VCaP (cell line): ENCODE data around the gene SLC18A3.

Source experiments
- H3K27ac ChIP-seq: fragments of 450-650 bp; 2 replicates; pipeline ENCODE4 v1.5.1; 2017
- TF ChIP-seq, protein P1 (sequence below): fragments of 450-650 bp; conservative IDR thresholded peaks from 2 replicates; pipeline ENCODE4 v1.5.1; 2017; ENCODE audit warnings: mild to moderate bottlenecking, moderate library complexity

The SLC18A3 gene

DNA sequence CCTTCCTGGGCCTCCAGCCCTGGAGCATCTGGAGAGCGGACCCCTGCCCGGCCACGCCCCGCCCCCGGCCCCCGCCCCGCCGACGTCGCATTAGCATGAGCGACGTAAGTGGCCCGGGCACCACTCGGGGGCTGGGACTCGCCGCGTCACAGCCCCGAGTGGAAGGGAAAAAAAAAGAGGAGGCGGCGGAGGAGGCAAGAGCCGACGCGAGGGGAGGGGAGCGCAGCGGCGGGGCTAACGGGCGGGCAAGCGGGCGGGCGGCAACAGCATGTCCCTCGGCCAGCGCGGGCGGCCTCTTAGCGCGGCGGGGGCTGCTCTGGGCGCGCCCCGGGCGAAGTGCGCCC lies at the start of gene SLC18A3:
Gene SLC18A3 (plus strand): TSS at position 197 of the 344 bp plus-strand sequence. CDS start 431 bp downstream, outside the sequence.
- H3K27ac ChIP-seq: peak within 1 kb of the TSS; percentile 35; the same call in 1 of the 2 replicates
- TF ChIP-seq, protein P1, sequence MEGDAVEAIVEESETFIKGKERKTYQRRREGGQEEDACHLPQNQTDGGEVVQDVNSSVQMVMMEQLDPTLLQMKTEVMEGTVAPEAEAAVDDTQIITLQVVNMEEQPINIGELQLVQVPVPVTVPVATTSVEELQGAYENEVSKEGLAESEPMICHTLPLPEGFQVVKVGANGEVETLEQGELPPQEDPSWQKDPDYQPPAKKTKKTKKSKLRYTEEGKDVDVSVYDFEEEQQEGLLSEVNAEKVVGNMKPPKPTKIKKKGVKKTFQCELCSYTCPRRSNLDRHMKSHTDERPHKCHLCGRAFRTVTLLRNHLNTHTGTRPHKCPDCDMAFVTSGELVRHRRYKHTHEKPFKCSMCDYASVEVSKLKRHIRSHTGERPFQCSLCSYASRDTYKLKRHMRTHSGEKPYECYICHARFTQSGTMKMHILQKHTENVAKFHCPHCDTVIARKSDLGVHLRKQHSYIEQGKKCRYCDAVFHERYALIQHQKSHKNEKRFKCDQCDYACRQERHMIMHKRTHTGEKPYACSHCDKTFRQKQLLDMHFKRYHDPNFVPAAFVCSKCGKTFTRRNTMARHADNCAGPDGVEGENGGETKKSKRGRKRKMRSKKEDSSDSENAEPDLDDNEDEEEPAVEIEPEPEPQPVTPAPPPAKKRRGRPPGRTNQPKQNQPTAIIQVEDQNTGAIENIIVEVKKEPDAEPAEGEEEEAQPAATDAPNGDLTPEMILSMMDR: no peak

DNA sequence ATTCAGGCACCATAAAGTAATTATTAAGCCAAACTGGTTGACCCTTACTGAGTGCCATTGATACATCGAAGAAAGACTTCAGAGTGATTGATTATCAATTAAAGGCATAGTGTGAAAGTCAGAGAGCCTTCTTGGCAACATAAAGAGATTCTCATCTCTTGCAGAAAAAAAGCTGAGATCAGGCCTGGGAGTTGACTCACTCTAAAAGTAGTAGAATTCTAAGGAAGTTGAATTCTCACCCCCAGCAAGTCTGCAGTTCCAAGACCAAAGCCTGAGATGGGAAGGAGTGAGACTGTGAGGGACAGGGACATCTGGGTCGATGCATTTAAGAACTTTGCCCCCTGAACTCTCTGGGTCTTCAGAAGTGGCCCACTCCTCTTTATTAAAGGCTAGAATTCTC lies 49.6 kb upstream of the SLC18A3 start:
- H3K27ac ChIP-seq: no peak overlapping the region
- TF ChIP-seq, protein P1: no peak

DNA sequence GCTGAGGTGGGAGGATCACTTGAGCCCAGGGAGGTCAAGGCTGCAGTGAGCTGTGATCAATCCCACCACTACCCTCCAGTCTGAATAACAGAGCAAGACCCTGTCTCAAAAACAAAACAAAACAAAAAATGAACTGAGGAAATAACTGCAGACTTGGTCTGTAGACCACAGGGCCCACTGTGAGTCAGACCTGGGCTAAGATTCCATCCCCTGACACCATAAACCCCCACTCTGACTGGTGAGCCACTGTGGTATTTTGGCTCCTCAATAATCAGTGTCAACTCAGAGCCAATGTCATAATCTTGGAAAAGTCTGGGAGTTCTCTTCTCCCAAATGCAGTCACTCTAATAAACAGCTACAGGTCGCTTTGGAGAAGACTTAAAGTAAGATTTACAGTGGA lies 47.2 kb upstream of the SLC18A3 start:
- H3K27ac ChIP-seq: no peak overlapping the region
- TF ChIP-seq, protein P1: no peak

DNA sequence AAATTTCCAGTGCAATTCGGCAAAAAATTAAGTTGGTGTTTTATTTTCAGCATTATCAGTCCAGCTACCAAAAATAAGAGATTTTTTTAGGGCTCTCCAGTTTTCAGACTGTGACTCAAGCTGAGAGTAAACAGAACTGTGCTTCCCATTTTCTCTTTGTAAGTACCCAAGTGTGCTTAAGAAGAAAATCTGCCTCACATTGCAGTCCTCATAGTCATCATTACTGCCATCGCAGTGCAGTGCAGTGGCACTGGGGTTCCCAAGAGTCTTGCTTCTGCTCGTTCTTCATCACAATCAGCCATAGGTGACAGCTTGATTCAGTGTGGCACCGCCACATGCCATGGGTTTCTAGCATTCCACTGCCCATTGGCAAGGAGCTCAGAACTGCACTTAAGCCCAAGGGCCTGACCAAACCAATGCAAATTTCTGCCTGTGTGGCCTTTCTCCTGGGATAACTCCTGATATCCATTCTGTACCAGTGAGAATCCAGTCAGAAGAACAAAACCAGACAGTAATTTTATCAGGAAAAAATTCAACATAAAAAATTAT lies 45.6 kb upstream of the SLC18A3 start:
- TF ChIP-seq, protein P1: no peak

DNA sequence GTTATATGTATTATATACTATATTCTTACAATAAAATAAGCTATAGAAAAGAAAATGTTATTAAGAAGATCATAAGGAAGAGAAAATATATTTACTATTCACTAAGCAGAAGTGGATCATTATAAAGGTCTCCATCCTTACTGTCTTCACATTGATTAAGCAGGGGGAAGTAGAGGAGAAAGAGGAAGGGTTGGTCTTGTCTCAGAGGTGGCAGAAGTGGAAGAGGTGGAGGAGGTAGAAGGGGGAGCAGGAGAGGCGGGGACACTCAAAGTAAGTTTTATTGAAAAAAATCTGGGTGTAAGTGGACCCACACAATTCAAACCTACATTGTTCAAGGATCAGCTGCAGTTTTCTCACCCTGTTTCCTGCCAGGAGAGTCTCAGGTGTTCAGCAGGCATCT lies 42.3 kb upstream of the SLC18A3 start:
- H3K27ac ChIP-seq: no peak overlapping the region
- TF ChIP-seq, protein P1: no peak

More for the DNA sequence above, 45.6 kb upstream of the SLC18A3 start:
- H3K27ac ChIP-seq: no peak overlapping the region

DNA sequence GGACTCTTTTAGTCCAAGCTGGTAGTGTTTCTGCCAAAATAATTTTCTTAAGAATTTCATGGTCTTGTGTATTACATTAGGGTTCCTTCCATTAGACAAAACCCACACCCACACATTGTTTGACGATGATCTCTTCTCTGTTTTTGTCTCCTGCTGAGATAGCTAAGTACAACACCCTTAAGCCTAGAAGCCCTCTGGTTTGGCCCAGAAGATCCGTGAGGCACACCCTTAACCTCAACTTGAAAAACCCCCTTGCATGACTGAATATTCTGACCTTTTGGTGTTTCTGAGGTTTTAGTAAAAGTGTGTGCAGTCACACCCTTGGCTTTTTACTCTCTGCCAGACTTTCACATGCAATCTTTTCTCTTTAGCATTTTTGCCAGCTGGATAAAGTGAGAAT lies 41.9 kb upstream of the SLC18A3 start:
- TF ChIP-seq, protein P1: no peak
- H3K27ac ChIP-seq: no peak overlapping the region

DNA sequence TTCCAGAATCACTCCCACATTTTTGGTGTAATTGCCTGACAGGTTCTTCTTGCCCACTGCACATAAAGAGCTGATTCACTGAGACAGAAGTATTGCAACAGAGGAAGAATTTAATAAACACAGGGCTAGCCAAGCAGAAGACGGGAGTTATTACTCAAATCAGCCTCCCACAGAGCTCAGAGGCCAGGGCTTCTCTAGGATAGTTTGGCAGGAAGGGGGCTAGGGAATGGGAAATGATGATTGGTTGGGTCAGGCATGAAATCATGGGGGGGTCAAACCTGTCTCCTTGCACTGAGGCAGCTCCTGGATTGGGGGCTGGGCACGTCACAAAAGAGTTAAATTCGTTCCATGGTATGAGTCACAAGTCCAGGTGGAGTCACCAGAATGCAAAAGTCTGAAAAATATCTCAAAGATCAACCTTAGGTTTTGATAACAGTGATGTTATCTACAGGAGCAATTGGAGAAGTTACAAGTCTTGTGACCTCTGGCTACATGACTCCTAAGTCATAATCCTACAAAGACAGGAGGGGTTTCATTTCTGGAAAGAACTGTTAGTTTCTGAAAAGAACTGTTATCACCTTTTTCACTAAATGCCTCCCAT lies 41.0 kb upstream of the SLC18A3 start:
- TF ChIP-seq, protein P1: no peak

More for the DNA sequence above, 41.0 kb upstream of the SLC18A3 start:
- H3K27ac ChIP-seq: no peak overlapping the region
